CD4-positive, alpha-beta T cell treated with Interleukin-15 for 1 hour (primary cell): ENCODE measurements around the gene RNF150.

Experiments used
- DNase-seq: peaks from one replicate; pipeline ENCODE4 v3.0.0-alpha.2; 2020

RNF150 gene

GRCh38 chr4:141021397-141022110 lies 111.7 kb downstream of the RNF150 start:
- DNase-seq, result no peak

GRCh38 chr4:141020801-141021261 lies 112.4 kb downstream of the RNF150 start:
- DNase-seq, result no peak

- DNase-seq, result no peak
Measured at GRCh38 chr4:141019768-141020167, 113.5 kb downstream of the RNF150 start.

- no peak for DNase-seq
Measured at GRCh38 chr4:141016117-141016798, 117.0 kb downstream of the RNF150 start.

- DNase-seq, result no peak
Measured at GRCh38 chr4:141013899-141014298, 119.4 kb downstream of the RNF150 start.

- no peak for DNase-seq
Measured at GRCh38 chr4:141011901-141012315, 121.4 kb downstream of the RNF150 start.

- DNase-seq, result no peak
Measured at GRCh38 chr4:141009931-141010330, 123.3 kb downstream of the RNF150 start.

GRCh38 chr4:141009129-141009528 lies 124.1 kb downstream of the RNF150 start:
- no peak for DNase-seq

GRCh38 chr4:141006242-141006802 lies 126.9 kb downstream of the RNF150 start:
- DNase-seq, result no peak

GRCh38 chr4:141004823-141005222 lies 128.4 kb downstream of the RNF150 start:
- DNase-seq, result no peak

- DNase-seq, result no peak
Measured at GRCh38 chr4:141003193-141003592, 130.1 kb downstream of the RNF150 start.

- no peak for DNase-seq
Measured at GRCh38 chr4:141002323-141002805, 130.9 kb downstream of the RNF150 start.

- DNase-seq, result no peak
Measured at GRCh38 chr4:140996766-140997165, 136.5 kb downstream of the RNF150 start.

- DNase-seq, result no peak
Measured at GRCh38 chr4:140995058-140995457, 138.2 kb downstream of the RNF150 start.

- DNase-seq, result no peak
Measured at GRCh38 chr4:140994015-140994414, 139.3 kb downstream of the RNF150 start.

- DNase-seq, result no peak
Measured at GRCh38 chr4:140993370-140993769, 139.9 kb downstream of the RNF150 start.

GRCh38 chr4:140989944-140990343 lies 143.3 kb downstream of the RNF150 start:
- DNase-seq, result no peak

- no peak for DNase-seq
Measured at GRCh38 chr4:140986045-140986444, 147.2 kb downstream of the RNF150 start.

- DNase-seq, result no peak
Measured at GRCh38 chr4:140982613-140983340, 150.5 kb downstream of the RNF150 start.

- no peak for DNase-seq
Measured at GRCh38 chr4:140980426-140981200, 152.7 kb downstream of the RNF150 start.

GRCh38 chr4:140976768-140977167 lies 156.5 kb downstream of the RNF150 start:
- no peak for DNase-seq

GRCh38 chr4:140971077-140971792 lies 162.0 kb downstream of the RNF150 start:
- DNase-seq, result no peak
